Upper lobe of right lung (tissue), 1 donor: Measurements from ENCODE around the gene TULP1. TPM values are rescaled to one million over a fixed set of nuclear protein-coding genes. Genes with fewer than 3 reads are reported as not detected.
"Not testable (repeated sequence)": the region's sequence is repeated elsewhere in the genome, so short reads cannot be mapped to it uniquely, and the experiment has no call there.

ENCODE experiments used
- ATAC-seq: fragments of 200-7000 bp; cut with Tn5 transposase; one replicate; pipeline ENCODE4 v1.9.1; 2020; ENCODE audit warnings: mild to moderate bottlenecking, moderate library complexity
- DNase-seq: peaks from one replicate; pipeline ENCODE4 v3.0.0-alpha.2; 2020
- H3K27ac ChIP-seq: fragments of 200-600 bp; one replicate; pipeline ENCODE4 v1.8.0; 2022
- H3K27me3 ChIP-seq: fragments of 200-600 bp; one replicate; pipeline ENCODE4 v1.8.0; 2022; ENCODE audit warnings: mild to moderate bottlenecking
- H3K36me3 ChIP-seq: fragments of 200-600 bp; one replicate; pipeline ENCODE4 v1.8.0; 2022
- H3K4me1 ChIP-seq: fragments of 200-600 bp; one replicate; pipeline ENCODE4 v1.8.0; 2022
- H3K4me3 ChIP-seq: fragments of 200-600 bp; one replicate; pipeline ENCODE4 v1.8.0; 2022; ENCODE audit warnings: mild to moderate bottlenecking
- H3K9me3 ChIP-seq: fragments of 200-600 bp; one replicate; pipeline ENCODE4 v1.8.0; 2022
- CTCF ChIP-seq: fragments of 200-600 bp; IDR thresholded peaks from one replicate; pipeline ENCODE4 v1.8.0; 2022; ENCODE audit warnings: antibody characterized with exemption
- intact Hi-C: fragments of 100-400 bp; cut with DNase I; formaldehyde crosslinking; loops from one replicate; pipeline ENCODE4 v1.11.0; 2022
- total RNA-seq: library from RNA; stranded (reverse); fragmentation: NEBNext Ultra II Directional; extraction: Animal tissue kit (Norgen Biotek cat#: 25700); gene quantifications from one replicate; pipeline ENCODE4 v1.2.1, GENCODE V29; 2021
- donor health status: DM: no; HTN: yes; CAD: no; lungs with severe emphysema.

The TULP1 gene
- total RNA-seq, 1 donor from 2014 or later = not detected

GRCh38 chr6:35543459-35544193 is 30.9 kb upstream of the TULP1 start:
- TF ChIP-seq CTCF = no peak
- Histone ChIP-seq H3K27me3 (no peaks in the 10 kb centered on the region), H3K4me1 (peaks cover 5% of the 10 kb centered on the region), H3K4me3 (peak overlapping the region; percentile 19), H3K36me3 (no peaks in the 10 kb centered on the region), H3K27ac (peak overlapping the region; percentile 51), H3K9me3 (no peaks in the 10 kb centered on the region)
- ATAC-seq = peak; percentile 89
- intact Hi-C loops = no loop called here
- DNase-seq = peak; percentile 77

GRCh38 chr6:35541836-35542235 is 29.1 kb upstream of the TULP1 start:
- no peaks in the 10 kb centered on the region for H3K4me1 ChIP-seq
- no peaks in the 10 kb centered on the region for H3K36me3 ChIP-seq
- intact Hi-C loops = no loop called here
- H3K27me3 ChIP-seq = no peaks in the 10 kb centered on the region
- no peak overlapping the region for H3K4me3 ChIP-seq
- no peaks in the 10 kb centered on the region for H3K9me3 ChIP-seq
- ATAC-seq (no peak), DNase-seq (no peak)
- TF ChIP-seq CTCF = no peak
- peak overlapping the region; percentile 14 for H3K27ac ChIP-seq

GRCh38 chr6:35539223-35539622 is 26.5 kb upstream of the TULP1 start:
- ATAC-seq = no peak

GRCh38 chr6:35535847-35536246 is 23.2 kb upstream of the TULP1 start:
- H3K27ac ChIP-seq, ATAC-seq, intact Hi-C loops, H3K27me3 ChIP-seq, H3K4me1 ChIP-seq, DNase-seq, H3K9me3 ChIP-seq, H3K36me3 ChIP-seq, H3K4me3 ChIP-seq: not testable (repeated sequence)

More at GRCh38 chr6:35539223-35539622, 26.5 kb upstream of the TULP1 start:
- H3K4me3 ChIP-seq = no peak overlapping the region
- TF ChIP-seq CTCF = no peak
- H3K27me3 ChIP-seq = no peaks in the 10 kb centered on the region
- no peaks in the 10 kb centered on the region for H3K9me3 ChIP-seq
- intact Hi-C loops = no loop called here
- H3K27ac ChIP-seq = no peak overlapping the region
- no peaks in the 10 kb centered on the region for H3K4me1 ChIP-seq
- no peaks in the 10 kb centered on the region for H3K36me3 ChIP-seq
- DNase-seq = no peak

GRCh38 chr6:35534407-35535170 is 21.9 kb upstream of the TULP1 start:
- Histone ChIP-seq H3K4me1 (no peaks in the 10 kb centered on the region), H3K36me3 (no peaks in the 10 kb centered on the region), H3K27me3 (no peaks in the 10 kb centered on the region), H3K4me3 (no peak overlapping the region), H3K9me3 (no peaks in the 10 kb centered on the region), H3K27ac (no peak overlapping the region)
- no peak for ATAC-seq
- DNase-seq = no peak
- no peak for TF ChIP-seq CTCF
- intact Hi-C loops = no loop called here

GRCh38 chr6:35533981-35534380 is 21.3 kb upstream of the TULP1 start:
- no peak overlapping the region for H3K27ac ChIP-seq
- no peak for TF ChIP-seq CTCF
- H3K9me3 ChIP-seq = no peaks in the 10 kb centered on the region
- intact Hi-C loops = no loop called here
- H3K27me3 ChIP-seq = no peaks in the 10 kb centered on the region
- no peaks in the 10 kb centered on the region for H3K36me3 ChIP-seq
- no peak for ATAC-seq
- no peak overlapping the region for H3K4me3 ChIP-seq
- DNase-seq = no peak
- H3K4me1 ChIP-seq = no peaks in the 10 kb centered on the region
